Neural progenitor cell (in vitro differentiated cells): Measurements from ENCODE around the gene LMAN2. TPM values are rescaled to one million over a fixed set of nuclear protein-coding genes. Genes with fewer than 3 reads are reported as not detected.
"Not testable (repeated sequence)": the region's sequence is repeated elsewhere in the genome, so short reads cannot be mapped to it uniquely, and the experiment has no call there.

ENCODE experiments used
- DNase-seq: peaks from one replicate; pipeline ENCODE4 v3.0.0-alpha.2; 2016; ENCODE audit warnings: low spot score
- H2AFZ ChIP-seq: fragments of 200-600 bp; sonication (generic); replicated peaks from 2 replicates; pipeline ENCODE4 v1.6.1; 2016; ENCODE audit warnings: antibody characterized with exemption
- H3F3A ChIP-seq: fragments of 200-600 bp; sonication (generic); 2 replicates; pipeline ENCODE4 v1.6.1; 2016; ENCODE audit warnings: antibody characterized with exemption, low read depth
- H3K27ac ChIP-seq: fragments of 200-600 bp; sonication (generic); 2 replicates; pipeline ENCODE4 v1.5.1; 2016; ENCODE audit warnings: mild to moderate bottlenecking
- H3K27me3 ChIP-seq: fragments of 200-600 bp; sonication (generic); 2 replicates; pipeline ENCODE4 v1.6.1; 2016; ENCODE audit warnings: mild to moderate bottlenecking, moderate library complexity
- H3K36me3 ChIP-seq: fragments of 200-600 bp; sonication (generic); 2 replicates; pipeline ENCODE4 v1.5.1; 2016
- H3K4me1 ChIP-seq: fragments of 200-600 bp; sonication (generic); 2 replicates; pipeline ENCODE4 v1.6.1; 2016; ENCODE audit warnings: mixed run types
- H3K4me2 ChIP-seq: fragments of 200-600 bp; sonication (generic); 2 replicates; pipeline ENCODE4 v1.6.1; 2016
- H3K4me3 ChIP-seq: fragments of 200-600 bp; sonication (generic); 2 replicates; pipeline ENCODE4 v1.5.1; 2016
- H3K79me2 ChIP-seq: fragments of 200-600 bp; sonication (generic); 2 replicates; pipeline ENCODE4 v1.6.1; 2016; ENCODE audit warnings: low read depth
- H3K9ac ChIP-seq: fragments of 200-600 bp; sonication (generic); 2 replicates; pipeline ENCODE4 v1.6.1; 2016
- H3K9me3 ChIP-seq: fragments of 200-600 bp; sonication (generic); 2 replicates; pipeline ENCODE4 v1.5.1; 2016; ENCODE audit warnings: low read depth
- H4K20me1 ChIP-seq: fragments of 200-600 bp; sonication (generic); 2 replicates; pipeline ENCODE4 v1.6.1; 2016; ENCODE audit warnings: low read depth
- H3K27ac Mint-ChIP-seq: 3 replicates; pipeline ENCODE4 v1.8.0; 2021; ENCODE audit warnings: mixed read lengths
- H3K27me3 Mint-ChIP-seq: 2 replicates; pipeline ENCODE4 v1.8.0; 2022; ENCODE audit warnings: low read depth, mild to moderate bottlenecking, inconsistent platforms, moderate library complexity, mixed read lengths; ENCODE audit not compliant: insufficient read depth
- H3K36me3 Mint-ChIP-seq: 3 replicates; pipeline ENCODE4 v1.8.0; 2021; ENCODE audit warnings: mixed read lengths
- H3K4me1 Mint-ChIP-seq: 3 replicates; pipeline ENCODE4 v1.8.0; 2021; ENCODE audit warnings: mixed read lengths
- H3K4me3 Mint-ChIP-seq: 3 replicates; pipeline ENCODE4 v1.8.0; 2021; ENCODE audit warnings: mild to moderate bottlenecking, moderate library complexity, mixed read lengths
- H3K9me3 Mint-ChIP-seq: 3 replicates; pipeline ENCODE4 v1.8.0; 2020; ENCODE audit warnings: mixed read lengths
- CTCF ChIP-seq: fragments of 200-600 bp; sonication (generic); IDR thresholded peaks from 2 replicates; pipeline ENCODE4 v1.5.1; 2017; ENCODE audit warnings: antibody characterized with exemption, mild to moderate bottlenecking
- EZH2 ChIP-seq: fragments of 200-600 bp; sonication (generic); IDR thresholded peaks from 2 replicates; pipeline ENCODE4 v1.6.1; 2017; ENCODE audit warnings: antibody characterized with exemption, mild to moderate bottlenecking, moderate library complexity
- EZH2phosphoT487 ChIP-seq: fragments of 200-600 bp; sonication (generic); IDR thresholded peaks from 2 replicates; pipeline ENCODE4 v1.6.1; 2017; ENCODE audit warnings: antibody characterized with exemption
- total RNA-seq: library from RNA; depleted of rRNA; stranded (reverse); fragments of >200 nt; gene quantifications from 2 replicates; pipeline ENCODE4 v1.2.3, GENCODE V29; 2015; ENCODE audit warnings: low replicate concordance

Gene LMAN2
- total RNA-seq, 1 donor from 2014 or later: 96.5 TPM

- peaks cover 24% of the 10 kb centered on the region for H3F3A ChIP-seq
- no peak overlapping the region for H2AFZ ChIP-seq
- no peaks in the 10 kb centered on the region for H3K9me3 ChIP-seq
- H3K4me1 ChIP-seq: peaks cover 19% of the 10 kb centered on the region
- Mint-ChIP-seq H3K36me3 (no peaks in the 10 kb centered on the region), H3K4me3 (peak overlapping the region; percentile 72), H3K9me3 (no peaks in the 10 kb centered on the region), H3K4me1 (peaks cover 59% of the 10 kb centered on the region), H3K27ac (no peak overlapping the region), H3K27me3 (peaks cover 21% of the 10 kb centered on the region)
- no peak overlapping the region for H3K27ac ChIP-seq
- no peak for DNase-seq
- no peak overlapping the region for H3K4me3 ChIP-seq
- no peaks in the 10 kb centered on the region for H4K20me1 ChIP-seq
- no peak for TF ChIP-seq CTCF
- TF ChIP-seq EZH2phosphoT487: no peak
- no peak for TF ChIP-seq EZH2
- H3K79me2 ChIP-seq: no peaks in the 10 kb centered on the region
- peaks cover 27% of the 10 kb centered on the region for H3K27me3 ChIP-seq
- H3K9ac ChIP-seq: no peak overlapping the region
- H3K36me3 ChIP-seq: no peaks in the 10 kb centered on the region
- no peak overlapping the region for H3K4me2 ChIP-seq
These were observed 10.2 kb upstream of the LMAN2 start for GRCh38 chr5:177361418-177362291.

GRCh38 chr5:177360740-177361139 is 9.3 kb upstream of the LMAN2 start:
- H3K4me3 Mint-ChIP-seq, H3K4me3 ChIP-seq, H3K27ac ChIP-seq, H3K4me2 ChIP-seq, H3K9ac ChIP-seq, H3K36me3 Mint-ChIP-seq, H4K20me1 ChIP-seq, H3K4me1 ChIP-seq, H3K9me3 ChIP-seq, H3K79me2 ChIP-seq, H3K9me3 Mint-ChIP-seq, H2AFZ ChIP-seq, H3K36me3 ChIP-seq, DNase-seq, H3K27ac Mint-ChIP-seq: not testable (repeated sequence)
- Histone ChIP-seq H3K27me3 (peaks cover 27% of the 10 kb centered on the region), H3F3A (peaks cover 15% of the 10 kb centered on the region)
- H3K27me3 Mint-ChIP-seq: peaks cover 25% of the 10 kb centered on the region
- peaks cover 52% of the 10 kb centered on the region for H3K4me1 Mint-ChIP-seq

- Histone ChIP-seq H3K9ac (no peak overlapping the region), H3K9me3 (no peaks in the 10 kb centered on the region), H4K20me1 (no peaks in the 10 kb centered on the region), H3K27ac (no peak overlapping the region), H3K36me3 (no peaks in the 10 kb centered on the region), H3K79me2 (no peaks in the 10 kb centered on the region), H3K27me3 (peaks cover 25% of the 10 kb centered on the region), H3K4me2 (no peak overlapping the region), H2AFZ (no peak overlapping the region), H3K4me1 (peaks cover 6% of the 10 kb centered on the region), H3F3A (peaks cover 10% of the 10 kb centered on the region), H3K4me3 (no peak overlapping the region)
- Mint-ChIP-seq H3K27ac (peak overlapping the region; percentile 67), H3K4me3 (no peak overlapping the region), H3K27me3 (peaks cover 22% of the 10 kb centered on the region), H3K9me3 (no peaks in the 10 kb centered on the region), H3K36me3 (no peaks in the 10 kb centered on the region), H3K4me1 (peaks cover 47% of the 10 kb centered on the region)
- DNase-seq: no peak
- TF ChIP-seq EZH2: no peak
These were observed 8.4 kb upstream of the LMAN2 start for GRCh38 chr5:177359860-177360259.

GRCh38 chr5:177359451-177359851 is 8.0 kb upstream of the LMAN2 start:
- DNase-seq: no peak
- Histone ChIP-seq H4K20me1 (no peaks in the 10 kb centered on the region), H3K9ac (no peak overlapping the region), H3K4me3 (no peak overlapping the region), H2AFZ (no peak overlapping the region), H3K4me1 (peaks cover 6% of the 10 kb centered on the region), H3K36me3 (no peaks in the 10 kb centered on the region), H3F3A (peaks cover 10% of the 10 kb centered on the region), H3K79me2 (no peaks in the 10 kb centered on the region), H3K27me3 (peaks cover 25% of the 10 kb centered on the region), H3K4me2 (no peak overlapping the region), H3K9me3 (no peaks in the 10 kb centered on the region), H3K27ac (no peak overlapping the region)
- H3K27me3 Mint-ChIP-seq: peaks cover 21% of the 10 kb centered on the region
- TF ChIP-seq CTCF (no peak), EZH2 (no peak), EZH2phosphoT487 (no peak)
- H3K36me3 Mint-ChIP-seq: no peaks in the 10 kb centered on the region
- peaks cover 46% of the 10 kb centered on the region for H3K4me1 Mint-ChIP-seq
- H3K4me3 Mint-ChIP-seq: no peak overlapping the region
- peaks cover 2% of the 10 kb centered on the region for H3K9me3 Mint-ChIP-seq
- H3K27ac Mint-ChIP-seq: peak overlapping the region; percentile 78
